Left colon (tissue), 2 donors: ENCODE data around the gene KCNG2. TPM values are rescaled to one million over a fixed set of nuclear protein-coding genes. Genes with fewer than 3 reads are reported as not detected.

Experiments used
- ATAC-seq: fragments of 200-7000 bp; cut with Tn5 transposase; one replicate; pipeline ENCODE4 v1.9.1; 2020; ENCODE audit warnings: mild to moderate bottlenecking, moderate library complexity
- DNase-seq, 2 donors: peaks; one replicate each; pipeline ENCODE4 v3.0.0-alpha.2; 2020
- intact Hi-C, 2 donors: fragments of 100-400 bp; cut with DNase I in 1 of 2; cut with micrococcal nuclease in 1 of 2; formaldehyde crosslinking; loops; one replicate each; pipeline versions ENCODE4 v1.11.2 to v1.14.0; 2022; cut with DNase I, micrococcal nuclease
- total RNA-seq, 2 donors: library from RNA; stranded (reverse); fragmentation: NEBNext Ultra II Directional; extraction: Animal tissue kit (Norgen Biotek cat#: 25700); gene quantifications; one replicate each; pipeline ENCODE4 v1.2.1, GENCODE V29; 2021
- donor health status: DM: no; HTN: no; CAD: no.
- donor health status: DM: yes; HTN: yes; CAD: no.

KCNG2 gene
- total RNA-seq, 2 donors from 2014 or later, result not detected

DNA sequence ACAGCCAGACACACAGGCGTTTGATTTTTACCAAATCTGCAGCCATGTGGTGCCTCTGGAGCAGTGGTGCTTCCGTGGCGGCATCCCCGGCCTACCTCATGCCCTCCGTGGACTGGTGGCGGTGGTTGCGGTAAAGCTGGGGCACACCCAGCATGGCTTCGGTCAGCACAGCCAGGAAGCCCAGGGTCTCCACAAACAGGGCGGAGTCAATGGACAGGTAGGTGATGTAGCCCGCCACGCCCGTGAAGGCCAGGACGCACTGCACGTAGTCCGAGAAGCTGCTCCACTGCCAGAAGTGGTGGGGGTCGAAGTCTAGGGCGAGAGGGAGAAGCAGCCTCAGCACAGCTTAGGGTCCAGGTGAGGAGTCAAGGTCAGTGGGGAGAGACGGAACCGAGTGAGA lies 121.4 kb downstream of the KCNG2 start:
- DNase-seq, result peak; percentile 4 to 18
- ATAC-seq, result no peak
- intact Hi-C loops, result no loop called here

DNA sequence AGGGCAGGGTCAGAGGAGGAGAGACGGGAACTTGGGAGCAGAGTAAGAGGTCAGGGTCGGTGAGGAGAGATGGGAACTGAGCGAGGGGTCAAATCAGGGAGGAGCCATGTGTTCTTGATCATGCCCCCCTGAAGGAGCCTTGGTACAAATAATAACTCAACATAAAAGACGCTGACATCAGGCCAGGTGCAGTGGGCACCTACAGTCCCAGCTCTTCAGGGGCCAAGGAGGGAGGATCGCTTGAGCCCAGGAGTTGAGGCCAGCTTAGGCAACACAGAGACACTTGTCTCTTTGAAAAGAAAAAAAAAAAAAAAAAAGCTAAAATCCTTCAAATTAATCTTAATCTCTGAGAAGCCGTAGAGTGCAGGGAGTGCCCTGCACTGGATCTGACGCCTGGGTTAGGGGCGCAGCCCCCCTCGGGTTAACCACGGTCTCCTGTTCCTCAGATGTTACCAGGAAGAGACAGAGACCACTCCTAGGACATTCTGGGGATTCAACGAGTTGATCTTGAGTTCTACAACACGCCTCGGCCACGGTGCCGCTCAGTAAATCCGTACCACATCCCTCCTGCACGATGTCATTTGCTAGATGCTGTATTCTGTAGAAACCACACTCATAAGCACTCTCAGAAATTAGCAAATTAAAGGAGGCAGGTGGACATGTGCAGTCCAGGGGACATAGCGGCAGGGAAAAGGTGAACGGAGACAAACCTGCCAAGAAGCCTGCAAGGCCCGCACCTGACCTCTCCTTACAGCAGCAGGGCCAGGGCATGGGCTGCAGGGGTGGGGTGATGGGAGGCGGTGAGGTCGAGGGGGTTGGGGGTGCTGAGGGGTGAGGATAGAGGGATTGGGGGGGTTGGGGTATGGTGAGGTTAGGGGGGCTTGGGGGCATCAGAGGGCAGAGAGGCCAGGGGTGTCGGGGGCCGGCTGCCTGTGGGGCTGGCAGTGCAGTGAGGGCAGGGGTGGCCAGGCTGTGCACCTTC lies 124.5 kb downstream of the KCNG2 start:
- DNase-seq, result peak in 1 of 2 donors; percentile 2

DNA sequence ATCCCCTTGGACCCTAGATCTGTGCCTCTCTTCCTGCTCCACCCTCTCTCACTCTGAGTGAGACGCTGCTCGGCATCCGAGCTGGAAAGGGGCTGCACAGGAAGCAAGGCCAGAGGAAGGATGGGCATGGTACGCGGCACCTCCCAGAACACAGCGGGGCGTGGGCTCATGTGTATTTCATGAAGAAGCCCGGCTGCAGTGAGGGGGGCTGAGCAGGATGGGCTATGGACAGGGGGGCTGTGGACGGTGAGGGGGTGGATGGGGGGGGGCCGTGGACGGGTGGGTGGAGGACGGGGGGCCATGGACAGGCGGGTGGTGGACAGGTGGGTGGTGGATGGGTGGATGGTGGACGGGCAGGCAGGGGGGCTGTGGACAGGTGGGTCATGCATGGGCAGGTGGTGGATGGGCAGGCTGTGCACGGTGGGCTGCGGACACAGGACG lies 125.3 kb downstream of the KCNG2 start:
- DNase-seq (peak; percentile 1 to 17), ATAC-seq (no peak)
- intact Hi-C loops, result no loop called here

More for the DNA sequence above, 124.5 kb downstream of the KCNG2 start:
- ATAC-seq, result no peak
- intact Hi-C loops, result no loop called here

DNA sequence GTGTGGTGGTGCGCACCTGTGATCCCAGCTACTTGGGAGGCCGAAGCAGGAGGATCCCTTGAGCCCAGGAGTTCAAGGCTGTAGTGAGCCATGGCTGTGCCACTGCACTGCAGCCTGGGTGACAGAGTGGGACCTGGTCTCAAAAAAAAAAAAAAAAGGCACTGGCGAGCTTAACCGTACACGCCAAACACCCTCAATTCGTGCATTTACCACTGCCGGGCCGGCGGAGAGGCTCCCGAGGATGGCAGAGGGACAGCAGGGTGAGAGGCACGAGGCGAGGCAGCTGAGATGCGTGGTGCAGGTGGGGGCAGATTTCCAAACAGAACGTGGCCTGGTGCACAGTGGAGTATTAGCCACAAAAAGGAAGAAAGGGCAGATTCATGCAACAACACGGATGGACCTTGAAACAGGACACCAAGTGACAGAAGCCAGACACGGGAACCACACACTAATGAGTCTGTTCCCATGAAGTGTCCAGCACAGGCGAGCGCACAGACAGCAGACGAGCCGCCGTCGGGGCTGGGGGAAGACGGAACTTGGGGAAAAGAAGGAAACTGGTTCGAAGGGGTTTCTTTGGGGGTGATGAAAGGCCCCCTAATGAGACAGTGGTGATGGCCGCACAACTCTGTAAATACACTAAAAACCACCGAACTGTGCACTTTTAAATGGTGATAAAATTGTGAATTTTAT lies 126.3 kb downstream of the KCNG2 start:
- ATAC-seq, result no peak
- intact Hi-C loops, result no loop called here
- DNase-seq, result peak; percentile 2 to 12

DNA sequence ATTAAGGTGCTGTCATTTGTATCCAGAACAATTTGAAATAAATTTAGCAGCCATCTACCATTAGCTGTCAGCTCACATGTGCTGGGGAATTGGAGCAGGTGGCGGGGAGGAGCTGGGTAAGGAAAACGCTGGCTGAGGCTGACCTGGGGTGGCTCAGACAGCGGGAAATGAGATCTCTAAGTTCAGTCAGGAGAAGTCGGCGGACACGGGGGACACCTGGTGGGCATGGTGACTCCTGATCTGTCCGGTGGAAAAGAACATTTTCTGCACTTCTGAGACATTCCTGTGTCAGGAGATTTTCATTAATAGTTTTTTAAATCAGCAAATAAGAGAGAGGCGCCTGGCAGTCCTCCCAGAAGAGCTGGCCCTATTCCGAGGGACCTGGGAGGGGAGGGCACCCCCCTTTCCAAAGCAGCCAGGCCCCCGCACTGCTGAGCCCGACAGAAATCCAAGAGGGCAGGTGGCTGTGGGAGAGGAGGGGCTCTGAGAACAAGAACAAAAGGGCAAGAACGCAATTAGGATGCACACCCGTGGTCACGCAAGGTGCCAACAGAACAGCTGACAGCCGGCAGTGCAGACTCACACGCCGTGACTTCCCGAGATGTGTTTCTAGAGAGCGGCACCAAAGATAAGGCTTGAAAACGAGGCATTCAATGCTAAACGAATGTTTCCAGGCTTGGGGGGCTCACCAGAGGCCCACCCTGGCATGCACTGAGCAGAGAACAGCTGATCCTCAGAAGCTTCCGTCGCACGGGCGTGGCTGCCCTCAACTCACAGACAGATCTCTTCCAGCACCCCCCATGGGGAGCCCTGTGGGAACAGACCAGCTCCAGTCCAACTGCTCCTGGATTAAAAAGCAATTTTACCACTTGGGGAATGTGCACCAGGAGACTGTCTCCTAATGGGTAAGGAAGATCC lies 127.3 kb downstream of the KCNG2 start:
- intact Hi-C loops, result no loop called here
- ATAC-seq (no peak), DNase-seq (peak; percentile 2 to 19)

DNA sequence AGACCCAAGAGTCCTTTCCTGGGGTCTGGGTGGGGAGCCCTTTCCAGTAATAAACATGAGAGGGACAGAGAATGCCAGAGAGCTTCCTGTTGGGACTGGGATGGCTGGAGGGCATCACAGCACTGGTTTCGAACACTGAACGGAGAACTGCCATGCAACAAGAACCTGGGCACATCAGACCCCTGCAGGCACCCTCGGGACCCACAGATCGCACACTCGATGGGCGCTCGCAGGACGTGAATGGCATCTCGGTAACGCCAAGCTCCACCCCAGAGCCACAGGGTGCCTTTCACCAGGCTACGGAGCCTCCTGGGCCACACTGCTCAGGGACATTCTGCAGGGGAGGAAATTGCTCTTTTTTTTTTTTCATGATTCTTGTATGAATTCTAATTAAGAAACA lies 128.6 kb downstream of the KCNG2 start:
- DNase-seq (peak in 1 of 2 donors; percentile 14), ATAC-seq (no peak)
- intact Hi-C loops, result no loop called here

DNA sequence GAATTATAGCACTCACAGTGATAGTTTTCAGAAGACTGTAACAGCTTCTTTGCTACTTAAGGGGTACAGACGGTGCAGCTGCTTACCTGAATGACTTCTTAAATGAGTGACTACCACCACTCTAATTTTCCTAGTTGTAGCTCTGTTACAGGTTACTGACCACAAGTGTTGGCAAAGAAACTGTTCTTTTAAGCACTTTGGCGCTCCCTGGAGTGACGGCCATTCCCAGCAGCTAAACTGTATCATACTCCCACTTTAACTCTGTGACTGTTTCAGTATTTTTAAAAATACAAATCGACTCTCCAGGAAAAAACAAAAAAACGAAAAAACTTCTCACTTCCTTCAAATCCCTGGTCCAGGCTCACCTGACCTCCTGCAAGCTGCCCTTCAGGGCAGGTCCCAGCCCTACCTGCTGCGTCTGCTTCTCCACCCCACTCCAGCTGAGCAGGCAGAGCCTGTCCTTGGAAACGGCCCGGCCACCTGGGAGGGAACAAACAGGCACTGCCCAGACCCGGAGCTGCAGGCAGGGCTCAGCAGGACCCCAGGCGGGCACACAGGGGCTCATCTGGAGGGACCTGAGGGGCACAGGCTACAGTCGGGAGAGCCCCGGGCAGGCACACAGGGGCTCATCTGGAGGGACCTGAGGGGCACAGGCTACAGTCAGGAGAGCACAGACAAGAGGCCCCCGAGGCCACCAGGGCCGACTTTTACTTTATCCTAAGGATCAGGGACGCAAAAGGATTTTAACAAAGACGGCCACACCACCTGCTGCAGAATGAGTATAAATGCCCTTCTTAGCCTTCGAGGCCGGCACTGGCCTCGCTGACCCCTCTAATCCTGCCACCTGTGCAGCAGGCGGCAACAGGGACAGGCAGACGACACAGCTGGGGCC lies 129.2 kb downstream of the KCNG2 start:
- no peak for ATAC-seq
- intact Hi-C loops, result no loop called here
- DNase-seq, result peak; percentile 2 to 15

DNA sequence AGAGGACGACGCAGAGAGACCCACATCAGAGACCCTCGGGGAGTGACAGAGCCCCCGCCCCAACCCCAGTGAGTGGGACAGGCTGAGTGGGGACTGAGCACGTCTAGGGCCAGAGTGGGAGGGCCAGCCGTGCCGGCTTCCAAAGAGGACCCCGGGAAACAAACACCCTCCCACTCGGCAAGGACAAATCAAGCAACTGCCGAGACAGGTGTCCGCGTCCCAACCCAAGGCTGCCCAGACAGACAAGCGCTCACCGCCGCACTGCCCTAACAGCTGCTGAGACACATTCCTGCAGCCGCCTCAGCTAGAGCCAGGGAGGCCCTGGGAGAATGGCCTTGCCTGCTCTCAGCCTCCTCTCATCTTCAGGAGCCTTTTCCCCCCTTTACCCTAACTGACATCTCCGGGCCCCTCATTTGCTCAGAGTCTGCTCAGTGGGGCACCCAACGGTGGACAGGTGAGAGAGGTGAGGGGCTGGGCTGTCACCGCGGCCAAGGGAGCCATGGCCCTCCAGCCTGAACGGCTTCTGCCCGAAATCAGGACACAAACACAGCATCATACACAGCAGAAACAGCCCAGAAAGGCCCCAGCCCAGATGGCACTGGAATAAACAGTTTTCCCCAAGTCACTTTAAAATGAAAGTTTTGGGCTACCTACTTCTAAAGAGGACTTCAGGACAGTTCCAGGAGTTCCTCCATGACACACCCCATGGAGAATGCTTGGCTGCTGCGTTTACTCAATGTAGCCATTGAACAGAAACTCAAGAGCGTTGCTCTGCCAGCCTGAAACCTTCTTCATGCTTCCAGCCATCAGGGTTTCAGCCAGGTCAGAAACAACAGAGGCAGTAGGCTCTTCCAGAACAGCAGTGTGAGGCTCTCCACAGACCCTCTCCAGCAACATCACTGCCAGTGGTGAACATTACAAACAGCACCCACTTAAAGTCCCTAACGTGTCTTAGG lies 130.1 kb downstream of the KCNG2 start:
- intact Hi-C loops, result no loop called here
- ATAC-seq (no peak), DNase-seq (peak; percentile 1 to 14)

DNA sequence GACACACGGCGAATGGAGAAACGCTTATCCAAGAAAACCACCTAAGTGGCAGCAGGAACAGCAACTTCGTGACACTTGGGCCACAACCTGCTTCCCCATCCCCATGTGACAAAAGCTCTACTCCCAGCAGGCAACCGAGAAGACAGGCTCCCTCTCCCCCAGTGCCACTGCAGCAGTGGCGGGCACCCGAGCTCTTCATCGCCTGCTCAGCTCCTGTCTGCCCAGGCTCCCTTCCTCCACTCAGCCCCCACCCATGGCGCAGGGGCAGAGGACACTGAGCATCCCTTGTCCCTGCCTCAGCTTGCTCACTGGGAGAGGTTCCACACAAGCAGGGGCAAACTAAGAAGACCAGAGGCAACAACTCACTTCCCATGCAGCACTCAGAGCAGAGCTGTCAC lies 130.8 kb downstream of the KCNG2 start:
- DNase-seq, result peak; percentile 2 to 14
- no peak for ATAC-seq
- intact Hi-C loops, result no loop called here

DNA sequence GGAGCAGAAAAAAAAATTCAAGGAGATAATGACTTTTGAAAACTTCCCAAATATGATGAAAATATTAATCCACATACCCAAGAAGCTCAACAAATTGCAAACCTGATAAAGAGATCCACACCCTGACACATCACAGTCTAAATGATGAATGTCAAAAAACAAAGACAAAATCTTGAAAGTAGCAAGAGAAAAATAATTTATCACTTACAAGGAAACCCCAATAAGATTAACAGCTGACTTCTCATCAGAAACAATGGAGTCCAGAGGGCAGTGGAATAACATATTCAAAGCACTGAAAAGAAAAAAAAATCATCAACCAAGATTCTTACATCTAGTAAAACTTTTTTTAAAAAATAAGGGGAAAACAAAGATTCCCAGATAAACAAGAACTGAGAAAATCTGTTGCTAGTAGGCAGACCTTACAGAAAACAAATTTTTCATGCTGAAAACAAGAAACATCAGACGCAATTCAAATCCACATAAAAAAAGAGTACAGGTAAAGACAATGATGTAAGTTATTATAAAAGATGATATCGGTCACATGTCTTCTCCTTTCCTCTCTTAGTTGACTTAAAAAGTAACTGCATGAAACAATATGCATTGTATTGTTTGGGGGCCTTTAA lies 132.4 kb downstream of the KCNG2 start:
- no peak for DNase-seq
- intact Hi-C loops, result no loop called here
- no peak for ATAC-seq

DNA sequence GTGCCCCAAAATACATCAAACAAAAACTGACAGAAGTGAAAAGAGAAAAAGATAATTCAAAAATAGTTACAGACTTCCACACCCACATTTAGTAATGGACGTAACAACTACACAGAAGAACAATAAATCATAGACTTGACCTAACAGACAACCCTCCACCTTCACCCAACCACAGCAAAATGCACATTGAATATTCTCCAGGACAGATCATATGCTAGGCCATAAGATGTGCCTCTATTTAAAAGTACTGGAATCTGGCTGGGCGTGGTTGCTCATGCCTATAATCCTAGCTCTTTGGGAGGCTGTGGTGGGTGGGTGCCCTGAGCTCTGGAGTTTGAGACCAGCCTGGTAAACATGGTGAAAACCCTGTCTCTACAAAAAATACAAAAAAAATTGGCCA lies 133.7 kb downstream of the KCNG2 start:
- intact Hi-C loops, result no loop called here
- no peak for ATAC-seq
- DNase-seq, result no peak

DNA sequence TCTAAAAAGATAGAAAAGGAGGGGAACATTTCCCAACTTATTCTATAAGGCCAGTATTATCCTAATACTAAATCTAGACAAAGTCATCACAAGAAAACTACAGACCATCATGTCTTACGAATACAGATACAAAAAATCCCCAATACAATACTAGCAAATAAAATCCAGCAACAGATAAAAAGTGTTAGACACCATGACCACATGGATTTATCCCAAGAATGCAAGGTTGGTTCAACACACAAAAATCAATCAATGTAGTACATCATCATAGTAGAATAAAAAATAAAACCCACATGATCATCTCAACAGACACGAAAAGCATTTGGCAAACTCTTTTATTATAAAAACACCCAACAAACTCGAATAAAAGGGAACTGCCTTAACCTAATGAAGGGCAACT lies 135.2 kb downstream of the KCNG2 start:
- no peak for DNase-seq
- ATAC-seq, result no peak
- intact Hi-C loops, result no loop called here

DNA sequence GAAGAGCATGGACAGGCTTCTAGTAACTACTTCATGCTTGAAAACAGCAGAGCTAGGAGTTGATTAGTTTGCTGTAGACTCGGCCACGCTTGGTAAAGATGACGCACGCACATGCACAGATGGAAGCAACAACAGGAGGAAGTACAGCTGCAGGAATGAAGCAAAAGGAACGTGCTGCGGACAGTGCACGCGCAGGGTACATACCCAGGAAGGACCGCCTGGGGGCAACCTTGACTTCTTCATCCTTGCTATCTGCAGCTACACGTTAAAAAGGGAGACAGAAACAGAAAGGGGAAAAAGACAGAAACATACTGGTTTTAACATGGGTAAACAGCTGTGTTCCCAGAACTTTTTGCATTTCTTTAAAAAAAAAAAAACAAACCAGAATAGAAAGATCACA lies 136.0 kb downstream of the KCNG2 start:
- ATAC-seq (peak; percentile 65), DNase-seq (peak; percentile 46 to 72)
- intact Hi-C loops, result no loop called here

DNA sequence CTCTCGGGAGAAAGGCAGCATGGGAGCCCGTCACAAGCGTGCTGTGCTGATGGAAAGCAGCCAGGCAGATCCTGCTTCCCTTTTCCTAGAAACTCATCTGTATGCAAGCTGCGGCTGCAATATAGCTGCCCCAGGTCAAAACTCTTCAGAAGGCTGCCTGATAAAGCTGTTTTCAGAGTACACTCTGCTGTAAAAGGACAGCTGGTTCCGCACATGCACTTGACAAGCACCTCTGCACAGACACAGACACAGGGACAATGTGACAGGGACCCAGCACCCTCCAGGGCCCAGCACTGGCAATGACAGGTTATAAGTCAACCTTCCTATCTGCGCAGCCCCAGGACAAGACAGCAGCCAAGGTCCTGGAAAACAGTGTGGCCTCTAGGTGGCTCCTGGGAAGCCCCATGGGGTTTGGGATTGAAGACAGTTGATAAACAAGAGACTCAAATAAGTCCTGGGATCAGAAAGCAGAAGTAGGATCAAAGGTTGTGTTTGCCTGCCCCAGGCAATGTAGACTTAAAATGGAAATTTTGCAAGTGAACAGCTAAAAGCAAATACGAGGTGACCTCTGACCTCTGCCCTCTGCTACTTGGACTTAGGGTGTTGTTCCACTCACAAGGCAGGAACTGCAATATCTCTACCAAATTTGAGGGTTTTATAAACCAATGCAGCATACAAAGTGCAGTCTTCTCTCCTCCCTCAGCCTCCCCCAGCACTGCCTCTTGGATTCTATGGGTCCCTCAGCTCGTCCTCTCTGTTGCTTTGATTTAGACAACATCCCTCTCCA lies 136.8 kb downstream of the KCNG2 start:
- ATAC-seq, result peak; percentile 82
- intact Hi-C loops, result no loop called here
- DNase-seq, result peak; percentile 65 to 71

DNA sequence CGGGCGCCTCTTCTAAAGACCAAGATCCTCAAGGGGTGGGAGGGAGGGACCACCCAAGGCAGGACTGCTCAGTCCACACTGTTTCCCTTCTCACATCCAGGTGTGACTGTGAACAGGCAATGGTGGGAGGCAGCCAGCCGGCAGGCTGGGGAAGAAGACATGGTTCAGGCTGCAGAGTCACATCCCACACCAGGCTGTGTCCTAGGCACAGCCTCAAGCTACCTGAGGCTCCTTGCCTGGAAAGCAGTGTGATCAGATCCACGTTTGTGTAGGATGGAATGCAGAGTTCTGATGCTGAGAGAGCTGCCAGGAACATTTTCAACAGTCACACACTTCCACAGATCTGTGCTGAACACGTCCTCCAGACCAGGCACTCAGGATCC lies 137.4 kb downstream of the KCNG2 start:
- DNase-seq, result peak; percentile 10 to 24
- intact Hi-C loops, result no loop called here
- no peak for ATAC-seq

DNA sequence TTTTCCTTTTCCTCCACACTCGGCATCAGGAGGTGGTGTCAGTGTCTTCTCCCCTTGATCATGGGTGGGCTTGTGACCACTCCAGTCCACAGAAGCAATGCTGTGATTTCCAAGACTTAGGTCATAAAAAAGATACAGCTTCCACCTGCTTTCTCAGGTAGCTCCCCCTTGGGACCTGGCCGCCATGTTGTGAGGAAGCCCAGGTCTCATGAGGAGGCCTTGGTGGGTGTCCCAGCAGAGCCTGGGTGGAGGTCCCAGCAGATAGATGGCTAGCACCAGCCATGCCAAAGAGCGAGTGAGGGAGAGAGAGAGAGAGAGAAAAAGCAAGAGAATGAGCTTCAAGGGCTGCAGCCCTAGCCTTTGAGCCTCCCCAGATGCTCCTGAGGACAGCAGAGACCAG lies 137.8 kb downstream of the KCNG2 start:
- no peak for ATAC-seq
- DNase-seq, result peak; percentile 5 to 21
- intact Hi-C loops, result no loop called here
